ENCODE data around the gene CYP11A1.

The CYP11A1 gene

DNA sequence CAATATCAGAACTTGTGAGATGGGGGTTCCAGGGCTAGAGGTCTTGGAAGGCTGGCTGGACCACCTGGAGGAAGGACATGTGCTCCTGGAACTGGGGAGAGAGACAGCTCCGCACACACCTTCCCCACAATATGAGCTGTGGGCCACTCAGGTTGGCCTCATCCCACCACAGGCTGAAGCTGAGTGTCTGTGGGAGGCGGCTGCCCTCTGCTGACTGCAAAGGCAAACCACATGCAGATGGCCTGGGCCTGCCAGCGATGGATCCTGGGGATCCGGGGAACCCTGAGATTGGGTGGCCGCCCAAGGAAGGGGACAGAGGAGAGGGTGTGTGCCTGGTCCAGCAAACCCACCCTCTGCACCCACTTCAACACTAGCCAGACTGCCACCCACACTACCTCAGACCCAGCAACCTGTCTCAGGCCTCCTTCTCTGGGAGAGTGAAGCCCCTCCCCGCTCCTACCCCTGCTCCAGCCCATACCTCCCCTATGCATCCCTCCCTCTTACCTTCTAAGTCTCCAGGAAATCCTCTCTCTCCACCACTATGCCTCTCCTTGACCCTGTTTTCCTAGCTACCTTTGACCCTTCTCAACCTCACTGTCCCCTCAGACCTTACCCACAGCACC is 44.8 kb downstream of the CYP11A1 start:
- DNase-seq (ENCODE audit: low spot score): peak; percentile 73

DNA sequence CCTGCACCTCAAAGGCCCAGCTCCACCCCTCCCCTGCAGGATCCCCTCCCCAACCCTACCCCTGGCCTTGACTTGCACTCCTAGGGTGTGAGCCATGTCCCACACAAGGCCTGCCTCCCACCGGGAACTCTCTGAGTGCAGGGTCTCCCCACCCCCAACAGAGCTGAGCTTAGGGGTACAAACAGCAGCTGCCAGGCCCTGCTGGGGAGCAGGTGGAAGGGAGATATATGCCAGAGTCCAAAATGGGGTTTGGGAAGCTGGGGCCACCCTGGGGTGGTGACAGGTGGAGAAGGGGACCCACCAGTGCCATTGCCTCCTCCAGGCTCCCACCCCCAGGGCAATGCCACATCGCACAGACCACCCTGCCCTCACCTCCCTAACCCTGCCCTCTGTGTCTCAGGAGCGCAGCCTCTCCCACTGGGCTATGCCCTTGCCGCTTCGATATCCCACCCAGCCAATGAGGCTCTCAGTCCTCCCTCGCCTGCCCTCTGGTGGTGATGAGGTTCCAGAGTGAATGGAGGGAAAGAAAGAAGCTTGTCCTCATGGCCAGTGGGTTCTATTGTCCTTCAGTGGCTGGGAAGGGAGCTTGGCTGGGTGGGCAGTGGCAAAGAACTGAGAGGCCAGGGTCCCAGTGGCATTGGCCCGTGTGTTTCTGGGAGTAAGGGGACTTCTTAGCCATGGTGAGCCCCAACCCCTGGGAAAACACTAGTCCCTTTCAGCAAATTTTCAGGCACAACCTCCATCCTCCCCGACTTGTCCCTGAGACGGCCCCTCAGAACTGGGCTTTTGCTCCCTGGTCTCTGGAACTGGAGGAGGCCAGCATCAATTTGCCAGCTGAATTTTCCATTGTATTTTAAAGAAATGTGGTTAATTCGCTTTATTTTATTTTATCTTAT is 46.8 kb downstream of the CYP11A1 start:
- DNase-seq (ENCODE audit: low spot score): peak; percentile 53

DNA sequence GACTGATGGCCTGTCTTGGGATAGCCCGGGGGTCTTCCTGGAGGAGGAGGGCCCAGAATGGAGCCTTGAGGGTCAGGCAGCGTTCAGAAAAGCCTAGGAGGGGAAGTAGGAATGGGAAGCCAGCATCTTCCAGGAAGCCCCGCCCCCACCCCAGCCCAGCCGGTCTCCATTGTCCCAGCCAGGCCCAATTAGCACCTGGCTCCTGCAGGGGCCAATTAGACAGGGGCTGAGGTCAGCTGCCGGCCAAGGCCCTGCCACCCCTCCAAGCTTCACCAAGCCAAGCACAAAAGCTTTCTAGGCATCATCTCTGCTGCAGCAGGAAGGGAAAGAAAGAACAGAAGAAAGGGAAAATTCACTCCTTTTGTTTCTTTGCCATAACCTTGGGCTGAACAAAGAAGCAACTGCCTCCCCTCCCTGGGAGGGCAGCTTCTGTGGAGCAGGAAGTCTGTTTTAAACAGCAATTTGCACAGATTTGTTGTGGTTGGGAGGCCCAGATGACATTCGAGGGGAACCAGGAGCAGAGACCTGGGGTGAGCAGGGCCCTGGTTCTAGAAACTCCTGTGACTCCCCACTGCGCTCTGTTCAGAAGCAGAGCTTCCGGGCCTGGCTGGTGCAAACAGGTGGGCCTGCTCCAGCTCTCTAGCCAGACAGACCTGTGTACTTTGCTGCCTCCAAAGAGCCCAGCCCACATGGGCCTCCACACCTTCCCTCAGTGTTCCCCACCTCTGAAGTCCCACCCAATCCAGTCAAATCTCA is 47.7 kb downstream of the CYP11A1 start:
- no peak for DNase-seq (ENCODE audit: low spot score)

DNA sequence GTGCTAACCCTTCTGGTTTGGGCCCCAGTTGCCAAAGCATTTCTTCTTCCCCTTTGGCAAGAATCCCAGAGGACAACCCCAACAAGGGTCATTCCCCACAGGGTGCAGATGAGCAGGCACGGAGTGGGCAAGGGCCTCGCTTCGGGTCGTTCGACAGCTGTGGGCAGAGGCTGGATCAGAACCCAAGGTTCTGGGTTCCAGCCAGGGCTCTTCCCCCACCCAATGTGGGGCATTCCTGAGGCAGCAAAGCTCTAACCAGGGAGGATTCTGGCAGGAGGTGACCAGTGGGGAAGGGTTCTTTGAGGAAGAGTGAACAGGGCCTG is 48.3 kb downstream of the CYP11A1 start:
- no peak for DNase-seq (ENCODE audit: low spot score)

DNA sequence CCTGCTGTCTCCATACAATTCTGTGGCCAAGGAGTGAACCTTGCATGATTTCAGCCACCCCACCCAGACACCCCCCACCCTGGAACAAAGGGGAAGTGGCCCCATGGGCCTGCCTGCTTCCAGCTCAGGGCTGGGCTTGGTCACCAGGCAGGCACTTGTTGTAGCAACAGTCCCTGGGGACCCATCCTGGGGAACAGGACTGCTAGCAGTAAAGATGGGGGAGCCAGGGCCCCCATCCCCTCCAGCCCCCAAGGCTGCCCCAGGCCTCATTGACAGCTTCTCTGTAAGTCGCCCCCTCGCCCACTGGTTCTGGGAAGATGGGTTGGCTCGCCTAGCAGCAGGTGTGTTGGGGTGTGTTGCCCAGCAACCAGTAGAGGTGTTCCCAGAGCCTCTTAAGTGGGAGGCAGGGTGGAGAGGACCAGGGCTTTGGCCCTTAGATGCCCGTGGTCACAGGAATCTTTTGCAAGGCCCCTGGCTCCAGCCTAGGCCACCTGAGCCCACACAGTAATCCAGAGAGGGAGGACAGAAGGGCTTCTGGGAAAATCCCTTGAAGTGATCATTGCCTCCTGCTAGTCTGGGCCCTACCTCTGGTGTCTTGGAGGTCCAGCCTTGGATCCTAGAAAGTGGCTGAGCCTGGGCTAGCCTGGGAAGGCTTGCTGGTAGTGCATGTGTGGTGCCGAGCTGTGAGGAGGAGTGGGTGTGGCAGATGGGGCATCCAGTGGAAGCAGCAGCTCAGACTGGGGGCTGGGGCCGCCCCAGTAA is 48.9 kb downstream of the CYP11A1 start:
- DNase-seq (ENCODE audit: low spot score): peak; percentile 49

DNA sequence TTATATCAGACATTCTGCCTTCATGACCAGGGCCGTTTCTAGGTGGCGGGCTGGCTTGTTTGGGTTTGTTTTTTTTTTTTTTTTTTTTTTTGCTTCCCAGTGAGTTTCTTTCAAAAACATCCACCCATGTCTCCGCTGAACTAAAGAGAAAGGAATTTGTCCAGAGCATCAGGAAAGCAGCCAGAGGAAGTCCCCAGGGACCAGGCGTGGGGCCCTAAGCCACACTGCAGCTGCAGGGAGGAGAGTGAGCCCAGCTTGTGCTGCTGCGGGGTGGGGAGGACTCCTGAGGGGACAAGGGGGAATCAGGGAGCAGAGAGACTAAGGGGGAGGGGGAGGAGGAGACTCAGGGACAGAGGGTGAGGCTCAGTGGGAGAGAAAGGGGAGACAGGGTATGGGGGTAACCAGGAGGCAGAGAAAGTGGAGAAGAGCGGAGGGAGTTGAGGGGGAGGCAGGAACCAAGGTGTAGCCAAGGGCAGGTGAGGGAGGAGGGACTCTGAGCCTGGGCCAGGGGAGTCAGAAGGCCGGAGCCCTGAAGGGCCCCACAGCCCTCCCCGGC is 49.5 kb downstream of the CYP11A1 start:
- DNase-seq (ENCODE audit: low spot score): peak; percentile 70

DNA sequence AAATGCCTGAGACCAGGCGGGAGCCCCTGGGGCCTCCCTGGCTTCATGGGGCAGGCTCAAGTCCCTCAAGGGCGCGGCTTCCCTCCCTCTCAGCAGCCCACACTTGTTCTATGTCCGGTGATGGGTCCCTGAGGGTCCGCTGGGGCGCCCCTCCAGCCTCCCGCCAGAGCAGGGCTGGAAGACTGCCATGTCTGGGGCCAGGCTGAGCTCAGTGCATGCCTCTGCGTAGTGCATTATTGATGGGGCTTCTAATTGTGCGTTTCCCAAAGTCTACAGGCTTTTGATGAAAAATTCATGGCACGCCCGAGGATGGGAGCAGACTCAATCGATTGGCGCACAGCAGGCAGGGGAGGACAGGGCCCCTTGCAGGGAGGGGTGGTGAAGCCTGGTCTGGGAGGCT is 51.3 kb downstream of the CYP11A1 start:
- no peak for DNase-seq (ENCODE audit: low spot score)

DNA sequence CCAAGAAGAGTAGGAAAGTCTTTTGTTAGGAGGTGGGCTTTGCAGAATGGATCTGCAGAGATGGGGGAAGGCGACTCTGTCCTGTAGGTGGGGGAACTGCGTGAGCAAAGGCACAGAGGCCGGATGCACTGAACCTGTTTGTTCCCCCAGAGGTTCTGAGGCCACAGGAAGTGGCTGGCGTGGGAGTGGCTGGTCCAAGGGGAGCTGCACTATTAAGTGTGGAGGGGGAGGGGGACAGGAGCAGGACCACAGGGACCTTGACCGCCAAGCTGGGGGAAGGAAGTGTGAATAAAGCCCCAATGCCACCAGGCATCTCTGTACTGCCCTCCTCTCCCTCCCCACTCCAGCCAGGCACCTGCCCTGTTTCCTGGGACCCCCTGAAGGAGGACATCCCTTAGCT is 51.8 kb downstream of the CYP11A1 start:
- DNase-seq (ENCODE audit: low spot score): peak; percentile 85

DNA sequence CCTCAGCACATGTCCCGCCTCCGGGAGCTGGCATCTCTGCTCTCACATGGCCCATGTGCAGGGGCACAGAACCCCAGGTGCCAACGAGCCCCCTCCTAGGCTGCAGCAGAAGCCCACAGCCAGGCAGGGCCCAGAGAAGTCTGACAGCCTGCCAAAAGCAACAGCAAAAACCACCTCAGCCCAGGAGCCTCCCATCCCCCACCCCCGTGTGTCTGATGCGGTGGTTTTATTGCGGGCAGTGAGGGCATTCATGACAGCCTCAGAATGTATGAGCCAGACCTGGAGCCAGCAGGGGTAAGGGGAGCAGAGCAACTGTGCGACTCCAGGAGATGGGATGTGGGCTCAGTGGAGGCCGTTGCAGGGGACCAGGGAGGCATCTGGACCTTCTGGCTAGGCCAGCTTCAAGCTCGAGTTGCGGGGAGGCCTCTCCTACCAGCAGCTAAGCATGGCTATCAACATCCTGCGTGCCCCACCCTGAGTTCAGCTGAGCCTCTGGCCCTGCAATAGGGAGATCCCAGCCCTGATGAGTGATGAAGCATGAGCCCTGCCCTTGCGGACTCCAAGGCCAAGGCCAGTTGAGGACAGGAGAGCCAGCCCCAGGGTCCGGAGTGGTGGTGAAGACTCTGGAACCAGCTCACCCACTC is 52.5 kb downstream of the CYP11A1 start:
- peak; percentile 80 for DNase-seq (ENCODE audit: low spot score)

DNA sequence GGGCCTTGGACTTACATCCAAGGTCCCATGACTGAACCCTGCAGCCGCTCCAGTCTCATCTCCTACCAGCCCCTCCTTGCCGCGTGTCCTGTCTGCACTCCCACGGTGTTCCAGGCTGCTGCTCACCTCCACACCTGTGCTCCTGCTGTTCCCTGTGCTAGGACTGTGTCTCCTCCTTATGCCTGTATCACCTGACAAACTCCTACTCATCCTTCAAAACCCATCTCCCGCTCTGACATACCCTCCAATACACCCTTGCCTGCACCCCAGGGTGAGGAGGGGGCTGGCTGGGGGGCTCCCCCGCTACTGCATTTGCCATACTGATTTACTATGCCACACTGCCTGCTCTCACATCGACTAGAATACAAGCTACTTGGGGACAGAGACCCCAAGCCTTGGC is 53.6 kb downstream of the CYP11A1 start:
- DNase-seq (ENCODE audit: low spot score): no peak

DNA sequence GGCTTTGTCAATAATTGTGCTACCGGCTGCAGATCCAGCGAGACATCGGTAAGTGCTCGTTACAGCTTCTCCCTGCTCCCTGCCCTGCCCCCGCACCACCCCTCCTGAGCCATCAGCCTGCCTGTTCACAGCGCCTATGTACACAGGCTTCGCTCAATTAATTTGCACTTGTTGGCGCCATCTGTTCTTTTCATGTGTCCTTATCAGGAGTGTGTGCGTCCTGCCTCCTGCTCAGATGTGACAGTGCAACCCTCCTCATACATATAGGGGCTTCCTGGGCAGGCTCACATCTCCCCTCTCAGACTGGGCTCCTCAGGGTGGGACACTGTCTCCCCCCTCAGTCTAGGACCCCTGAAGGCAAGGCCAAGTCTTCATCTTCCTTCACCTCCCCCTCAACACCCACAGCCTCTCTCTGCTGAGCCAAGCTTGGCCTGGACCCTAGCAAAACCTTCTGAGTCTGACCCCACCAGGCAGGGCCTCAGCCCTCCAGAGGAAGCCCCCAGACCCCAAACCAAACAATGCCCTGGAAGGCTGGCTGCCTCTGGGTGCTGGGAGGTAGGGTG is 54.9 kb downstream of the CYP11A1 start:
- DNase-seq (ENCODE audit: low spot score): no peak

DNA sequence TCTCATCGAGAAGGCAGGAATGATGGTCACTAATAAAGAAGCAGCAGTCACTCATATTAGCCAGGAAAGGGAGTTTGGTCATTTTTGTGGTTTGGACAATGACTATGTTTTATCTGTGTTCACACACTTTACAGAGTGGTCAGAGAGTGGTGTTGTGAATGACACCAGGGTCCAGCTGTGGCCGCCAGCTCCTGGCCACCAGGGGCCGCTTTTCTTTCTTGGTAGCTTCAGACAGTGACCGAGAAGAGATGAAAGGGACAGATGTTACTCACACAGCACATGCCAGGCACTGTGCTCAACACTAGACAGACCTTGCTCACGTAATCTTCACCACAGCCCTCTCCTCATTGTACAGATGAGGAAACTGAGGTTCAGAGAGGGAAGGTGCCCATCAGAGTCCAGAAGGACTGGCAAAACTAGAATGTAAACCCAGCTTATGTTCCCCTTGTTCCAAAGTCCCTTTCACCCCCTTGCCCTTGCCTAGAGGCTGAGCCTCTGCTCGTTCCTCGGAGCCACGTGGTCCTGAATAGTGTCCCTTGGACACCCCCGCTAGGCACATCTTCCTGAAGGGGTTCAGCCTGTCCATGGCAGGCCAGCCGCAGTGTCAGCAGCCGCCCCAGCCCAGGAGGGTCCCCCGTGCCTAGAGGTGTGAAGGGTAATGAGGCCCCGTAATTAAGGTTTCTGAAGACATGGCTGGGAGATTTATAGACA is 55.6 kb downstream of the CYP11A1 start:
- DNase-seq (ENCODE audit: low spot score): peak; percentile 64

DNA sequence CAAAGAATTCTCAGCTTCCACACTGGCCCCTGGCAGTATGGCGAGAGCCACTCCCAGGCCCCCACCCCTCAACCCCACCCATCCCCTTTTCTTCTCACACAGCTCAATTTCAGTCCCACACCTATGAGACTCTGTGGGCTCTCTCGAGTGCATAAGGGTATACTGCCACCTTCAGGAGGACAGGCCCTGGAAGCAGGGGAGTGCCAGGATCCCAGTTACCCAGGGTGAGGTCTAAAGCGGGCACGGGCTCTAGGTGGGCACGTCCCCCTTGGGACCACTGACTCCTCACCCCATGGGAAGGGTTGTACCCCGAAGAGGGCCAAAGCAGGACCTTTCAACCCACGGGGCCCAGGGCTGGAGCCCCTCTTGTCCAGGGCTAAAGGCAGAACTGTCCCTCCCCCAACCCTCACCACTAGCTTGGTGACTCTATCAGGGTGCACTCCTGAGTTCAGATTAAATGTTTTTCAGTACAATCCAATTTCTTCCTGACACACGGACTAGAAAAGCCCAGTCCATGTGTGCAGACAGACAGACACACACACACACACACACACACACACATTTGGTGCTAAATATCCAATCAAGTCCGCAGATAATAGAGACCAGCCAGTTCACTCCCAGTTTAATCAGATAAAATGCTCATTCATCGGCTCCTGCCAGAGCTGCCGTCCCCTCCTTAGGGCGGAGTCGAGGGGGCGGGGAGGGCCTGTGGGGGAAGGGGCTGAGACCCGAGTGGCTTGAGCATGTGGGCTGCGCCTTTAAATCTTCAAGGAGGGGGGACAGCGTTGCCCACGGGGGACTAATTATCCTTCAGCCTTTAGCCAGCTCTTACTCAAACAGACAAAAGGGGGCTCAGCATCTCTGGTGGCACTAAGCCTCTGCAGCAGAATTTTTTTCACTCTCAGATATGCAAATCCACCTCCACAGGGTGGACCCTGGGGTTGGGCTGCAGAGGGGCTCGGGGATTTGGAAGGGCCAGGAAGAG is 59.3 kb downstream of the CYP11A1 start:
- peak; percentile 72 for DNase-seq (ENCODE audit: low spot score)

DNA sequence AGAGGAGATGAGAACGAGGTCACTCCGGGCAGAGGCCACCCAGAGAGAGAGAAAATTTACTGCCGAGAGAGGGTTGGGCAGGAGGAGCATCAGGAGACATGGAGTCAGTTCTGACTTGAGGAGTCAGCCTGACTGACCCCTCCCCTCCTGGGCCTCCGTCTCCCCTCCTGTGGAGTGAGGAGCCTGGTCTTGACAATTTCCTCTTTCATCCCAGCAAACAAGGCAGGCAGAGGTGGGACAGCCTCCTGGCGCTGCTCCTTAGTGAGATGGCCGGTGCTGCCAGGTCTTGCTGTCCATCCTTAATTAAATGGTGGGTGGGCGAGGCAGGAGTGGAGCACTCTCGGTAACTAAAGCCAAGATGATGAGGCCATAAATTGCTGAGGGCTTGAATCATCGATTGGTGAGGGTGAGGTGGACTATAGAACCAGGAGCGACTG is 60.6 kb downstream of the CYP11A1 start:
- no peak for DNase-seq (ENCODE audit: low spot score)

DNA sequence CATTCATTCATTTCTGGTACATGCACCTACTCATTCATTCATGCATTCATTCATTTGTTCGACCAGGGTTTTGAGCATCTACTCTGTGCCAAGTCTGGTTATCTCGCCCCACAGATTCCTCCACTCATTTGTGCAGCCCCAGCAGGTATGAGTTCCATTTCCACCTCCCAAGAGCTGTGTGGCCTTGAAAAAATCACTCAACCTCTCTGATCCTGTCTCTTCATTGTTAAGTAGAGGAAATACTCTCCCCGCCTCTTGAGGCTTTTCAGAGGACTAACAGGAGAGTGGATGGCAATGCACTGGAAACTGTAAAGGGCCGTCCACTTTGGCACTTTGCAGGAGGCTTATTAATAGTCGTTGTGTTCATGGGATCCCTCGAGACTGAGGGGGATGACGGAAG is 61.8 kb downstream of the CYP11A1 start:
- no peak for DNase-seq (ENCODE audit: low spot score)

DNA sequence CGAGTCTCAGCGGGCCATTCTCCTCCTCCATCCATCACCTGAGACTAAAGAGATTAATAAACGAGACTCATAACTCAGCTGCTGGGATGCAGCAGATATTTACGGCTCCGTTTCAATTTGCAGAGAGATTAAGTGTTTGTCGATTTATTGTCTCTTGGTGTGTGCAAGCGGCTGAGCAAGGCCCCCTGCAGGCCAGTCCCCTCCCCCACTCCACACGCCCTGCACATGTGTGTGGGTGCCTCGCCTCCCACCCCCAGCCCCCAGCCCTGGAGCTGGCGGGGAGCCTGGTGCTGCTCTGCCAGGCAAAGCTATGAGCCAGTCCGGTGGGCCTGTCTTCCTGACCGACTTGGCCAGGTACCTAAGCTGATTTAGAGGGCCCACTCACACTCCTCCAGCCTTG is 63.0 kb downstream of the CYP11A1 start:
- DNase-seq (ENCODE audit: low spot score): no peak

DNA sequence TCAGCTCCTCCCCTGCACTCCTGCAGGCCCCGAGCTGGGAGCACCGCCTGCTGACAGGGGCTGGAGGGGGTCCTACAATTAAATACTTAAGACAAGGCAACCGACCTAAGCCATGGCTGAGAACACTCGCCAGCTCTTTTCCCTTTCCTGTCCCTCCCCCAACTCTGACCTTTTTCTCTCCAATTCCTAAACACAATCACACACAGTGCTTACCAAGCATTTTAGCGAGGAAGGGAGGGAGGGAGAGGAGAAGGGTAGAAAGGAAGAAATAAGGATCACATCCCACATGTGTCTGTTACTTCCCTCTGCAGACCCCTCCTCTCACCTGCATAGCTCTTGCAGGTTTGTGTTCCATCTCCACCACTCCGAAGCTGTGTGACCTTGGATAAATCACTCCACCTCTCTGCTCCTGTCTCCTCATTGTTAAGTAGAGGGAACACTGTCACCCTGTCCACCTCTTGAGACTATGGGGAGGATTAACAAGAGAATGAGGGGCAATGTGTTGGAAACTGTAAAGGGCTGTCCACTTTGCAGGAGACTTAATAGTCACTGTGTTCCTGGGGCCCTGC is 63.6 kb downstream of the CYP11A1 start:
- DNase-seq (ENCODE audit: low spot score): no peak

DNA sequence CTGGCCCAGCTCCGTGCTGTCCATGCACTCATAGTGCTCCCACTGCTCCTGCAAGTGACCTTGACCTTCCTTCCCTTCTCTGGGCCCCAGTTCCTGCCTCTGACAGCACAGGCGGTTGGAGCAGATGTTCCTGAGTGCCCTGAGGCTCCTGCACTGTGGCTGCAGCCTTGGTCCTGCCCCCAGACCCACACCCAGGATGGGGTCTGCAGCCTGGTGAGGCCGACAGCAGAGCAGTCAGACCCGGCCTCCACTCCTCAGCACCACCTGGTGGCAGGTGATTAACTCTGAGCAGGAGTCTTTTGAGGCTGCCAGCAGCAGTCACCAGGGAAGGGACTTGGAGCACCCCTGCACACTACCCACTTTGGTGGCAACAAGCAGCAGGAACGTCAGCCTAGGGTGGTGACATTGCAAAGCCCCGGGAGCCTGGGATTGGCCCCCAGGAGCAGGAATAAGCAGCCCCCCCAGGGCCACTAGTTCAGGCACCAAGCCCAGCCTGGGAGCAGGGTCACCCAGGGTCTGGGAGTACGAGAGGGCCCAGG is 64.6 kb downstream of the CYP11A1 start:
- DNase-seq (ENCODE audit: low spot score): no peak

All from SW480 (cell line).